ENCODE data around the gene NSUN7. TPM values are rescaled to one million over a fixed set of nuclear protein-coding genes. Genes with fewer than 3 reads are reported as not detected.

NSUN7 gene
- total and polyA plus RNA-seq, 4 donors, result 0.21 to 4.5 (median 1.3) TPM

DNA sequence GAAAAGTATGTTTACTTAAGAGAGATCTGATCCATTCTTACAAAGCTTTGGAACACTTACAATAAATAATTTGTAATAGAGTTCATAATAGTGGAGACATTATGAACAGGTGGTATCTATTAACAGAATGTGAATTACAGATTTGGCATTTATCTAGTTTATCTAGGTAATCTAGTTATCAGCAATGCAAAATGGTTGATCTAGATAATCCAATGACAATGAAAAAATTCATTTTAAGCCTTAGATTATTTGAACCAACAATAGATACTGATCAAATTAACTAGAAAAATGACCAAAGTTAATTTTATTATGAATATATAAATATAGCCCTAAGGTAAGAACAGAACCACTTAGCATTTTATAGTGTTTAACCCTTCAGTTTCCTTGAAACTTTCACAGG is 10.4 kb upstream of the NSUN7 start:
- H3K27me3 ChIP-seq (ENCODE audit: control insufficient read depth in 4 of 4, insufficient read depth in 4 of 4, low read length in 3 of 4), result no peaks in the 10 kb centered on the region
- TF ChIP-seq FOXA1 (IDR thresholded peaks at IDR 0.05) (no peak), SP1 (IDR thresholded peaks at IDR 0.05) (no peak)

DNA sequence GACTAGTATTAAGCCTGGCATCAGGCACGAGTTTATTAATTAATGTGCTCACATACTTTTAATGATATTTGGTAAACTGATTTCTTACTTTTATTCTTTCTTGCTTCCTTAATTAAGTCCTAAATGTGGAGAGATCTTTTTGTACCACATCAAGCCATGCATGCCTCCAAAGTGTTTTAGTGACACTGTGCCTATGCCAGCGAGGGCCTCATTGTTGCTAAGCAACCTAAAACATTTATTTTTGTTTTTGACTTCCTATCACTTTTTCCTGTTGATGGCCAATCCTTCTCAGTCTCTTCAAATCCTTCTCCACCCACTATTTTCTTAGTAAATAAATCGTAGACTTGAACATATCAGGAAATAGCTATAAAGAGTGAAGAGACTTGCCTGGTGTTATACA is 5.5 kb upstream of the NSUN7 start:
- no peak for DNase-seq (ENCODE audit: low spot score)
- no peaks in the 10 kb centered on the region for H3K36me3 ChIP-seq (ENCODE audit: control insufficient read depth in 4 of 4, insufficient read depth in 3 of 4, low read depth in 1 of 4, low read length in 3 of 4)
- no peak overlapping the region for H3K27ac ChIP-seq (ENCODE audit: low read depth in 1 of 2, low read length in 2 of 2)
- H3K4me1 ChIP-seq (ENCODE audit: control insufficient read depth in 4 of 4, insufficient read depth in 4 of 4, low read length in 3 of 4), result no peaks in the 10 kb centered on the region
- TF ChIP-seq, protein P1, sequence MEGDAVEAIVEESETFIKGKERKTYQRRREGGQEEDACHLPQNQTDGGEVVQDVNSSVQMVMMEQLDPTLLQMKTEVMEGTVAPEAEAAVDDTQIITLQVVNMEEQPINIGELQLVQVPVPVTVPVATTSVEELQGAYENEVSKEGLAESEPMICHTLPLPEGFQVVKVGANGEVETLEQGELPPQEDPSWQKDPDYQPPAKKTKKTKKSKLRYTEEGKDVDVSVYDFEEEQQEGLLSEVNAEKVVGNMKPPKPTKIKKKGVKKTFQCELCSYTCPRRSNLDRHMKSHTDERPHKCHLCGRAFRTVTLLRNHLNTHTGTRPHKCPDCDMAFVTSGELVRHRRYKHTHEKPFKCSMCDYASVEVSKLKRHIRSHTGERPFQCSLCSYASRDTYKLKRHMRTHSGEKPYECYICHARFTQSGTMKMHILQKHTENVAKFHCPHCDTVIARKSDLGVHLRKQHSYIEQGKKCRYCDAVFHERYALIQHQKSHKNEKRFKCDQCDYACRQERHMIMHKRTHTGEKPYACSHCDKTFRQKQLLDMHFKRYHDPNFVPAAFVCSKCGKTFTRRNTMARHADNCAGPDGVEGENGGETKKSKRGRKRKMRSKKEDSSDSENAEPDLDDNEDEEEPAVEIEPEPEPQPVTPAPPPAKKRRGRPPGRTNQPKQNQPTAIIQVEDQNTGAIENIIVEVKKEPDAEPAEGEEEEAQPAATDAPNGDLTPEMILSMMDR (IDR thresholded peaks at IDR 0.05; ENCODE audit: low read depth, low read length, missing input control), result no peak
- TF ChIP-seq RXRA (IDR thresholded peaks at IDR 0.05) (no peak), GABPA (IDR thresholded peaks at IDR 0.05 in 1 of 2, conservative IDR thresholded peaks at IDR 0.05 in 1 of 2) (no peak), HNF4G (IDR thresholded peaks at IDR 0.05) (no peak), JUND (IDR thresholded peaks at IDR 0.05) (no peak), FOXA2 (IDR thresholded peaks at IDR 0.05) (no peak), EGR1 (IDR thresholded peaks at IDR 0.05; ENCODE audit: low read depth in 2 of 2) (no peak), YY1 (IDR thresholded peaks at IDR 0.05) (no peak), FOXA1 (IDR thresholded peaks at IDR 0.05) (no peak), RAD21 (IDR thresholded peaks at IDR 0.05) (no peak), HNF4A (conservative IDR thresholded peaks at IDR 0.05) (no peak), SP1 (IDR thresholded peaks at IDR 0.05) (no peak), NR2F2 (IDR thresholded peaks at IDR 0.05) (no peak)
- TF ChIP-seq, protein P2, sequence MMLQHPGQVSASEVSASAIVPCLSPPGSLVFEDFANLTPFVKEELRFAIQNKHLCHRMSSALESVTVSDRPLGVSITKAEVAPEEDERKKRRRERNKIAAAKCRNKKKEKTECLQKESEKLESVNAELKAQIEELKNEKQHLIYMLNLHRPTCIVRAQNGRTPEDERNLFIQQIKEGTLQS (IDR thresholded peaks at IDR 0.05), result no peak
- TF ChIP-seq, protein P3, sequence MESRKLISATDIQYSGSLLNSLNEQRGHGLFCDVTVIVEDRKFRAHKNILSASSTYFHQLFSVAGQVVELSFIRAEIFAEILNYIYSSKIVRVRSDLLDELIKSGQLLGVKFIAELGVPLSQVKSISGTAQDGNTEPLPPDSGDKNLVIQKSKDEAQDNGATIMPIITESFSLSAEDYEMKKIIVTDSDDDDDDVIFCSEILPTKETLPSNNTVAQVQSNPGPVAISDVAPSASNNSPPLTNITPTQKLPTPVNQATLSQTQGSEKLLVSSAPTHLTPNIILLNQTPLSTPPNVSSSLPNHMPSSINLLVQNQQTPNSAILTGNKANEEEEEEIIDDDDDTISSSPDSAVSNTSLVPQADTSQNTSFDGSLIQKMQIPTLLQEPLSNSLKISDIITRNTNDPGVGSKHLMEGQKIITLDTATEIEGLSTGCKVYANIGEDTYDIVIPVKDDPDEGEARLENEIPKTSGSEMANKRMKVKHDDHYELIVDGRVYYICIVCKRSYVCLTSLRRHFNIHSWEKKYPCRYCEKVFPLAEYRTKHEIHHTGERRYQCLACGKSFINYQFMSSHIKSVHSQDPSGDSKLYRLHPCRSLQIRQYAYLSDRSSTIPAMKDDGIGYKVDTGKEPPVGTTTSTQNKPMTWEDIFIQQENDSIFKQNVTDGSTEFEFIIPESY (IDR thresholded peaks at IDR 0.05), result no peak
- TF ChIP-seq, protein P4, sequence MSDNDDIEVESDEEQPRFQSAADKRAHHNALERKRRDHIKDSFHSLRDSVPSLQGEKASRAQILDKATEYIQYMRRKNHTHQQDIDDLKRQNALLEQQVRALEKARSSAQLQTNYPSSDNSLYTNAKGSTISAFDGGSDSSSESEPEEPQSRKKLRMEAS (IDR thresholded peaks at IDR 0.05), result no peak
- H3K27me3 ChIP-seq (ENCODE audit: control insufficient read depth in 4 of 4, insufficient read depth in 4 of 4, low read length in 3 of 4), result no peaks in the 10 kb centered on the region
- no peak overlapping the region for H3K9ac ChIP-seq (ENCODE audit: low read depth in 1 of 2, low read length in 2 of 2)
- no peaks in the 10 kb centered on the region for H3K9me3 ChIP-seq (ENCODE audit: control insufficient read depth in 4 of 4, low read length in 3 of 4)
- H3K4me3 ChIP-seq (ENCODE audit: low read depth in 1 of 3, low read length in 3 of 3), result no peak overlapping the region
- WGBS, result 67% methylated on average over 3 of the region's 3 CpGs

More for the DNA sequence above, 10.4 kb upstream of the NSUN7 start:
- Histone ChIP-seq H3K9me3 (ENCODE audit: control insufficient read depth in 4 of 4, low read length in 3 of 4) (no peaks in the 10 kb centered on the region), H3K27ac (ENCODE audit: low read depth in 1 of 2, low read length in 2 of 2) (no peak overlapping the region), H3K4me3 (ENCODE audit: low read depth in 1 of 3, low read length in 3 of 3) (no peak overlapping the region), H3K9ac (ENCODE audit: low read depth in 1 of 2, low read length in 2 of 2) (no peak overlapping the region), H3K4me1 (ENCODE audit: control insufficient read depth in 4 of 4, insufficient read depth in 4 of 4, low read length in 3 of 4) (no peaks in the 10 kb centered on the region), H3K36me3 (ENCODE audit: control insufficient read depth in 4 of 4, insufficient read depth in 3 of 4, low read depth in 1 of 4, low read length in 3 of 4) (no peaks in the 10 kb centered on the region)
- no peak for DNase-seq (ENCODE audit: low spot score)
